Posterior vena cava (tissue), 2 donors: Measurements from ENCODE around the gene SH3BP5. TPM values are rescaled to one million over a fixed set of nuclear protein-coding genes. Genes with fewer than 3 reads are reported as not detected.
A peak's percentile ranks its signal among the peaks of the same experiment; 100 is the strongest.

Experiments used
- DNase-seq: peaks from one replicate; pipeline ENCODE4 v3.0.0-alpha.2; 2020; ENCODE audit warnings: low spot score
- intact Hi-C, 2 donors: fragments of 100-400 bp; cut with DNase I; formaldehyde crosslinking; loops; one replicate each; pipeline versions ENCODE4 v1.14.1 to v1.14.2; 2022 to 2023
- total RNA-seq, 2 donors: library from RNA; stranded (reverse); fragmentation: NEBNext Ultra II Directional; extraction: Animal tissue kit (Norgen Biotek cat#: 25700); gene quantifications; one replicate each; pipeline ENCODE4 v1.2.1, GENCODE V29; 2021
- donor health status: DM: yes; HTN: yes; CAD: no.
- donor health status: DM: yes; HTN: yes; CAD: no.

SH3BP5 gene
- total RNA-seq, 2 donors from 2014 or later, result 67.9 to 105 TPM

- DNase-seq, result no peak
- intact Hi-C loops, result no loop called here
These were observed 24.8 kb downstream of the SH3BP5 start for GRCh38 chr3:15307580-15307979.

- intact Hi-C loops, result no loop called here
- DNase-seq, result no peak
These were observed 25.4 kb downstream of the SH3BP5 start for GRCh38 chr3:15306979-15307359.

DNA sequence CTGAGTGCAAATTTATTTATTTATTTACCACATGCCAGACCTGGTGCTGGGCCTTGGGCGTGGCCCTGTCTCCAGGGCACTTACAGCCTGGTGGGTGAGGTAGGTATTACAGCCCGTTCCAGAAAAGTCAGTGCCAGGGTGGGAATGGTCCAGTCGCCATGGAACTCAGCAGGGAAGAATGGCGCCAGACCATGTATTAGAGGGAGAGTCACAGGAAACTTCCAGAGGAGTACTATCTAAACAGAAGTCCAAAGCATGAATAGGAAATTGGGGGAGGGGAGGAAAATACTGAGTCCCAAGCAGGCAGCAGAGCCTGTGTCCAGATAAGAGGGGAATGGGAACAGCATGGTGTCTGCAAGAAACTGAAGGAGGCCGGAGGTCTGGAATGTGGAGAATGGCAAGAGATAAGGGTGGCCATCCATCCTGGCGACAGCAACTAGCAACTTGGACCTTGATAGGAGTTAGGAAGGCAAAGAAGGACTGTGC is 27.0 kb downstream of the SH3BP5 start:
- DNase-seq, result no peak
- intact Hi-C loops, result no loop called here

DNA sequence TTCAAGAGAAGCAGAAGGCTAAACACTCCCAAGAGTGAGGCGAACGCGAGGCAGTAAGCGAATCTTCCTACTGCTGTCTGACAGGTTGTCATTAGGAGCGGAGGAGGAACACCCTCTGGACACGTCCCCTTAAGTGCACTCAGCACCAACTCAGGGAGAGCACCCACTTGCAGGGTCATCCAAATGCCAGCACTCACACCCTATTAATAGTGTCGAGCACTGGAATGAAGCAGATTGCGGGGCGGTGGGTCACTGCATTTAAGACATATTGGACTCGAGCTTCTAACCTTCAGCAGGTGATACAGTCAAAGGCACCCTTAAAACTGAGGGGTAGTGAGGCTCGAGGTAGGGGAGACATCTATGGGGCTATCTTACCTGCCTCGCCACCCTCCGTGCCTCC is 28.7 kb downstream of the SH3BP5 start:
- intact Hi-C loops, result no loop called here
- no peak for DNase-seq

- no peak for DNase-seq
- intact Hi-C loops, result no loop called here
These were observed 29.2 kb downstream of the SH3BP5 start for GRCh38 chr3:15303216-15303615.

GRCh38 chr3:15301761-15302160 is 30.6 kb downstream of the SH3BP5 start:
- intact Hi-C loops, result no loop called here
- no peak for DNase-seq

GRCh38 chr3:15300323-15301078 is 31.9 kb downstream of the SH3BP5 start:
- intact Hi-C loops, result no loop called here
- DNase-seq, result peak; percentile 83

DNA sequence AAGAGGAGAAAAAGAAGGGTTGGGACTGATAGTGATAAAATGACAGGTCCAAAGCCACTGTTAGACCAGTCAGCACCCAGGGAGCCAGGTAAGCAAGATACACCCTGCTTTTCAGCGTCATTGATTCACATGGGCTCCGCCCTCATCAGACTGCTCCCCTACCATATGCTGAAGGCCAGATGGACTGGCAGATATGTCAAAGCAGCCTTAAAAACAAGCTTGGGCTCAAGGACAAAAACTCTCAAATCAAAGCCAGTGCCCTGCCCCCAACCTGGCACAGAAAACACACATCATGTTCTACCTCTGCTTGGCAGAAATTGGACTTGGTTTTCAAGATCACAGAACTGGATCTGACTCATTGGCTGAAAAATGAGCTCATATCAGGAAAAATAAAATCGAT is 33.4 kb downstream of the SH3BP5 start:
- DNase-seq, result no peak
- intact Hi-C loops, result no loop called here

DNA sequence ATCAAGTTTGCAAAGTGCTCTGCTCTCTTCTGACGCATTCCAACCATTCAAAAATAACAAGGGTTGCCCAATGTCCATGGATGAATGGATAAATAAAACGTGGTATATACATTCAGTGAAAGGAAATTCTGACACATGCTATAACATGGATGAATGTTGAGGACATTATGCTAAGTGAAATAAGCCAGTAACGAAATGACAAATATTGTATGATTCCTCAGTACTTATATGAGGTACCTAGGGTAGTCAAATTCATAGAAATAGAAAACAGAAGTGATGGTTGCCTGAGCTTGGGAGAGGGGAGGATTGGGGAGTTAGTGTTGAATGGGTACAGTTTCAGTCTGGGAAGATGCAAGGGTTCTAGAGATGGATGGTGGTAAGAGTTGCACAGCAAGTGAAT is 33.9 kb downstream of the SH3BP5 start:
- DNase-seq, result no peak
- intact Hi-C loops, result no loop called here

GRCh38 chr3:15297608-15298350 is 34.6 kb downstream of the SH3BP5 start:
- no peak for DNase-seq
- intact Hi-C loops, result no loop called here

DNA sequence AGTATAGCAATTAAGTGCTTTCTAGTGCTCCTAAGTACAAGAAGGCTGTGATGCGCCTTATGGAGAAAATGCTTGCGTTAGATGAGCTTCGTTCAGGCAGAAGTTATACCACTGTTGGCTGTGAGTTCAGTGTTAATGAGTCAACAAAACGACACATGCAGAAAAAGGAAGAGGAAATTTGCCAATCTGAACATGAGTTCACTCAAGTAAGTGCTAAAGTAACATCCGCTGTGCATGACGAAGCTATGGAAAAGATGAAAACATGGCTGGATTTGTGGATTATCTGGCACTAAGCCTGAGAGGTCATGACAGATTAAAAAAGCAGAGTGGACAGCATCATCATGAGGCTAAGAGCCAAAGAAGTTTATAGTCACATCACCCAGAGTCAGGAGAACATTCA is 36.9 kb downstream of the SH3BP5 start:
- intact Hi-C loops, result no loop called here
- DNase-seq, result no peak

GRCh38 chr3:15294929-15295328 is 37.5 kb downstream of the SH3BP5 start:
- DNase-seq, result peak; percentile 83
- intact Hi-C loops, result no loop called here

GRCh38 chr3:15292765-15293522 is 39.4 kb downstream of the SH3BP5 start:
- intact Hi-C loops, result no loop called here
- DNase-seq, result peak; percentile 94

DNA sequence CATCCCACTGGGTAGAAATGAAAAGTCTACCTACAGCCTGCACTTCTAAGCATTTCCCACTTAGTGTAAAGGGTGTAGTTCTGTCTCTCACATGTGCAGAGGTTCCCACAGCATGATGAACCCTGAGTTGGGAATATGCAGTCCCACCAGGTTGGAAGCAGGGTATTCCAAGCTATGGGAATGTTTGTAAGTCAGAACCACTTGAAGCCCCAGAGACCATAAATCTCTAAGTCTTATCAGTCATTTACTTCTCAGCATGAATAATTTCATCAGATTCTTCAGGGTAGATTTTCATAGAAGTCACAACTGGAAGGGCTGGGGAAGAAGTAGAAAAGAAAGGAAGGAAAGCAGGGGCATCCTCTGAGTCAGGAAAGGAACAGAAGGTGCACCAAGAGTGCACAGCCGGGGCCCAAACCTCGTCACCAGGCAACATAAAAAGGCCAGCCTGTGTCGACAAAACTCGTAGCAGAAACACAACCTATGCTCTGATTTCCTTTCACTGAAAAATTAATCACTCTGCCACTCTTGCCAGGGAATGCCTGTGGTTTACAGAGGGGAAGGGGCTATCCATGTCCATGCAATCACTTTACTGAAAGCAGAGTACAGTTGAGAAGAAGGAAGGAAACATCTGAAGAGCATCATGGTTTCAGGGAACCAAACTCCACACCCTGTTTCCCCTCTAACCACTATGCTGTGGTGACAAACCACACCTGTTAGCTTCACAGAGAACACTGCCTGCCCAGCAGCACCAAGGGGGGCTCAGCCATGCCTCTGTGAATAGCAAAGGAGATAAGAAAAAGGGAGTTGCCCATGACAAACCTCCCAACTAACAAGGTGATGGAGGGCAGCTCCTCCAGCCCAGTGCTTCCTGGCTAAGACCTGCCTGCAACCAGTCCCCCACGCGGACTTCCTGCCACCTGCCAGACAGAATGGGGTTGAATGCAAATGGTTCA is 40.5 kb downstream of the SH3BP5 start:
- intact Hi-C loops, result loop anchor here in 1 of 2 donors (1.0 kb wide), 1 partner anchor 30 kb away; no protein-coding TSS in a partner anchor
- DNase-seq, result peak; percentile 79

GRCh38 chr3:15290736-15291135 is 41.6 kb downstream of the SH3BP5 start:
- intact Hi-C loops, result loop anchor here in 1 of 2 donors (1.0 kb wide), 1 partner anchor 32 kb away; no protein-coding TSS in a partner anchor
- DNase-seq, result no peak

- no peak for DNase-seq
- intact Hi-C loops, result no loop called here
These were observed 42.7 kb downstream of the SH3BP5 start for GRCh38 chr3:15289661-15290060.

DNA sequence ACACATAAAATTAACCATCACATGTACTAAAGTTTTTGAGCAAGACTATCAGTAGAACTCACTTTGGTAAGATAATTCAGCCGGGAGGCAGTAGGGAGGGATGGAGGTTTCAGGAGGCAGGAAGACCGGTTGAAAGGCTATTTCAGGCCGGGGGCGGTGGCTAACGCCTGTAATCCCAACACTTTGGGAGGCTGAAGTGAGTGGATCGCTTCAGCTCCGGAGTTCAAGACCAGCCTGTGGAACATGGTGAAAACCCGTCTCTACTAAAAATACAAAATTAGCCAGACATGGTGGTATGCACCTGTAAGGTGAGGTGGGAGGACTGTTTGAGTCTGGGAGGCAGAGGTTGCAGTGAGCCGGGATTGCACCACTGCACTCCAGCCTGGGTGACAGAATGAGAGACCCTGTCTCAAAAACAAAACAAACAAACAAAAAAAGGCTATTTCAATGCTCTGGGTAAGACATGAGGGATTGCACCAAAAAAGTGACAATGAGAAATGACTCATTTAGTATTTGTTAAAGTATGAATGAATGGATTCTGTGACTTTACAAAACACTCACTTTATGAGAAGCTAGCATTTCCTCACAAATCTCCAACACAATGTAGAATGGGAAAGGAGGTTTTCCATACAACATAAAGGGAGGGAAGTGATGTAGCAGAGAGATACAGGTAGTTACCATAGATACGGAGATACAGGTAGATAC is 43.9 kb downstream of the SH3BP5 start:
- DNase-seq, result peak; percentile 56
- intact Hi-C loops, result no loop called here
